Skeletal muscle tissue (tissue), 4 donors: ENCODE results near the gene MGAT4A. TPM values are rescaled to one million over a fixed set of nuclear protein-coding genes. Genes with fewer than 3 reads are reported as not detected.

Experiments
- H3K27ac ChIP-seq: one replicate; pipeline ENCODE4 v1.7.0; 2013; ENCODE audit warnings: mild to moderate bottlenecking, low read depth, low read length, inconsistent platforms
- H3K27me3 ChIP-seq, 3 donors: one replicate each; pipeline ENCODE4 v1.7.0; 2013; ENCODE audit warnings: low read length in 3 of 3; ENCODE audit not compliant: control insufficient read depth in 3 of 3, insufficient read depth in 3 of 3
- H3K36me3 ChIP-seq, 3 donors: one replicate each; pipeline ENCODE4 v1.7.0; 2013; ENCODE audit warnings: low read length in 3 of 3; ENCODE audit not compliant: control insufficient read depth in 3 of 3, insufficient read depth in 3 of 3
- H3K4me1 ChIP-seq, 3 donors: one replicate each; pipeline ENCODE4 v1.7.0; 2013; ENCODE audit warnings: low read length in 3 of 3, mild to moderate bottlenecking in 3 of 3; ENCODE audit not compliant: control insufficient read depth in 3 of 3, insufficient read depth in 3 of 3
- H3K4me3 ChIP-seq, 3 donors: one replicate each; pipeline ENCODE4 v1.7.0; 2013; ENCODE audit warnings: low read length in 3 of 3
- H3K9ac ChIP-seq, 3 donors: one replicate each; pipeline ENCODE4 v1.7.0; 2013; ENCODE audit warnings: low read length in 3 of 3, mild to moderate bottlenecking in 3 of 3, moderate library complexity in 2 of 3, low read depth in 1 of 3
- H3K9me3 ChIP-seq, 3 donors: one replicate each; pipeline ENCODE4 v1.7.0; 2013; ENCODE audit warnings: low read length in 3 of 3; ENCODE audit not compliant: control insufficient read depth in 3 of 3
- total RNA-seq: library from RNA; depleted of rRNA; stranded (reverse); fragments of >200 nt; gene quantifications from one replicate; pipeline ENCODE4 v1.2.3, GENCODE V29; 2014
- donor health status: Osteomylitis.

The MGAT4A gene
- 6.3 TPM for total RNA-seq

- no peaks in the 10 kb centered on the region for H3K9me3 ChIP-seq
- no peaks in the 10 kb centered on the region for H3K36me3 ChIP-seq
- no peaks in the 10 kb centered on the region for H3K27me3 ChIP-seq
- peaks cover 5 to 14% (median 7%) of the 10 kb centered on the region in 3 donors for H3K4me1 ChIP-seq
- peak within 1 kb of the TSS; percentile 78 to 83 (median 82) for H3K4me3 ChIP-seq
- peak within 1 kb of the TSS; percentile 62 for H3K27ac ChIP-seq
- peak within 1 kb of the TSS; percentile 77 to 88 (median 87) for H3K9ac ChIP-seq
Measured at GRCh38 chr2:98731041-98731893, at the start of gene MGAT4A. Gene MGAT4A, minus strand, starts transcription at chr2:98731132. Its CDS starts 4,800 bp downstream, at chr2:98726332.

DNA sequence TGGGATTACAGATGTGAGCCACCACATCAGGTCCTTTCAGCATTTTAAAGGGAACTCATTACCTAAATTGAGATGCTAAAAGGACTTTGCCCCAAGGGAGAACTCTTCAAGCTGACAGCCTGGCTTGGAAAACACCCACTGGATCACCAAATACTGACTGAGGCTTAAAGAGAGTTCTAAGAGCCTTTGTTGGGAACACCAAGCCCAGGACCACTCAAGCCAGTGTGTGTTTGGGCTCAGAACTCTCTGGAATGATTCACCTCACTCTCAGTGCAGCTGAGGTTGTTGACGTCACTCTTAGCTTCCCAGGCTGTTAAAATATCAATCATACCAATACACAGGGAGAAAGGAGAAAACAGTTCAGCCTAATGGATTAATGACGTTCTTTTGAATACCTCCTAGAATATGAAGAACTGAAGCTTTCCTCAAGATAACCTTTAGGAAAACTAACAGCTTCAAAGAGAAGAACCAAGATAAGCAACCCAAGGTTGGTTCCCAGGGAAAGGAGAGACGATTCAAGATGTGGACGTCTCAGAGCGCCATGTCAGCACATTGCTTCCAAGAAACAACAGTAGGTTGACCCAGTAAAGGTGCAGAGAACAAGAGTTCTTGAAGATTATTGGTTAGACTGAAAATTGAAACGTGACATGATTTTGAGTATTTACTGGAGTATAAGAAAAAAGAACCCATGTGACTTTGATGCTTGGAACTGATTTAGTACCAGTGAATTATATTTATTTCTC is 48.0 kb upstream of the MGAT4A start:
- peaks cover 0 to 3% (median under 1%) of the 10 kb centered on the region in 3 donors for H3K27me3 ChIP-seq
- H3K4me1 ChIP-seq = no peaks in the 10 kb centered on the region
- no peak overlapping the region for H3K27ac ChIP-seq
- H3K9me3 ChIP-seq = peaks cover 0 to 5% (median 0%) of the 10 kb centered on the region in 3 donors
- no peak overlapping the region for H3K4me3 ChIP-seq
- H3K9ac ChIP-seq = no peak overlapping the region
- H3K36me3 ChIP-seq = no peaks in the 10 kb centered on the region

GRCh38 chr2:98778151-98778550 is 47.2 kb upstream of the MGAT4A start:
- Histone ChIP-seq H3K9me3 (peaks cover 0 to 5% (median 0%) of the 10 kb centered on the region in 3 donors), H3K4me1 (no peaks in the 10 kb centered on the region), H3K27ac (no peak overlapping the region), H3K36me3 (no peaks in the 10 kb centered on the region), H3K9ac (no peak overlapping the region), H3K4me3 (no peak overlapping the region), H3K27me3 (peaks cover 3 to 7% (median 3%) of the 10 kb centered on the region in 3 donors)

DNA sequence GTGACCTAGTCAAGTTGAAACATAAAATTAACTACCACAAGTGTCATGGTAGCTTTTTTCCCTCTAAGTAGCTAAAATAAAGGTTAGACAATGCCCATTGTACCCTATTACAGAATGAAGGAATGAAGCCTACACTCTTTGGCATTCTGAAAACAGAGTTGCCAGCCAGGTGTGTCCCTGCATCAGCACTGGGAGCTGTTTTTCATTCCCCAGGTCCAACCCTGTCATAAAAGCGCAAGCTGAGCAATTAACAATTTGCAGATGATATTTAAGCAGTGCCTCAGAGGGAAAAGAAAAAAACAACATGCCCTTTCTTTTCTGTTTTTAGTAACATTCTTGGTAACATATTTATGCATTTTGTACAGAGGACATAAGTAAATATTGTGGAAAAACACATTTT is 46.8 kb upstream of the MGAT4A start:
- Histone ChIP-seq H3K4me1 (peaks cover 0 to 2% (median 0%) of the 10 kb centered on the region in 3 donors), H3K27me3 (peaks cover 3 to 7% (median 3%) of the 10 kb centered on the region in 3 donors), H3K4me3 (no peak overlapping the region), H3K9me3 (peaks cover 0 to 5% (median 0%) of the 10 kb centered on the region in 3 donors), H3K9ac (no peak overlapping the region), H3K27ac (no peak overlapping the region), H3K36me3 (no peaks in the 10 kb centered on the region)

DNA sequence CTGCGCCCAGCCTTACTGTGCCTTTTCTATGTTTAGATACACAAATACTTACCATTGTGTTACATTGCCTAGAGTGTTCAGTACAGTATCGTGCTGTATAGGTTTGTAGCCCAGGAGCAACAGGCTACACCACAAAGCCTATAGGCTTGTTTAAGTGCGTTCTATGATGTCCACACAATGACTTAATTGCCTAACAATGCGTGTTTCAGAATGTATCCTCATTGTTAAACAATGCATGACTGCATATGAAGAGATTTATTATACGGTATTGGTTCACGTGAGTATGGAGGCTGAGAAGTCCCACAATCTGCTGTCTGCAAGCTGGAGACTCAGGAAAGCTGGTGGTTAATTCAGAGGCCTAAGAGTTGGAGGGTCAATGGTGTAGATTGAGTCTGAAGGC is 46.1 kb upstream of the MGAT4A start:
- Histone ChIP-seq H3K27ac (no peak overlapping the region), H3K4me3 (no peak overlapping the region), H3K4me1 (peaks cover 0 to 3% (median 0%) of the 10 kb centered on the region in 3 donors), H3K36me3 (no peaks in the 10 kb centered on the region), H3K9me3 (peaks cover 0 to 5% (median 0%) of the 10 kb centered on the region in 3 donors), H3K27me3 (peaks cover 3 to 7% (median 7%) of the 10 kb centered on the region in 3 donors), H3K9ac (no peak overlapping the region)

- Histone ChIP-seq H3K27me3 (peaks cover 3 to 10% (median 7%) of the 10 kb centered on the region in 3 donors), H3K9ac (no peak overlapping the region), H3K9me3 (peaks cover 0 to under 1% (median 0%) of the 10 kb centered on the region in 3 donors), H3K4me1 (peaks cover 0 to 3% (median 2%) of the 10 kb centered on the region in 3 donors), H3K36me3 (no peaks in the 10 kb centered on the region), H3K4me3 (no peak overlapping the region), H3K27ac (no peak overlapping the region)
Measured at GRCh38 chr2:98776136-98776535, 45.2 kb upstream of the MGAT4A start.

- H3K9me3 ChIP-seq = no peaks in the 10 kb centered on the region
- peaks cover 3 to 10% (median 7%) of the 10 kb centered on the region in 3 donors for H3K27me3 ChIP-seq
- H3K4me1 ChIP-seq = peaks cover 0 to 3% (median 2%) of the 10 kb centered on the region in 3 donors
- H3K36me3 ChIP-seq = no peaks in the 10 kb centered on the region
- no peak overlapping the region for H3K4me3 ChIP-seq
- no peak overlapping the region for H3K9ac ChIP-seq
- H3K27ac ChIP-seq = no peak overlapping the region
Measured at GRCh38 chr2:98775146-98775986, 44.4 kb upstream of the MGAT4A start.

DNA sequence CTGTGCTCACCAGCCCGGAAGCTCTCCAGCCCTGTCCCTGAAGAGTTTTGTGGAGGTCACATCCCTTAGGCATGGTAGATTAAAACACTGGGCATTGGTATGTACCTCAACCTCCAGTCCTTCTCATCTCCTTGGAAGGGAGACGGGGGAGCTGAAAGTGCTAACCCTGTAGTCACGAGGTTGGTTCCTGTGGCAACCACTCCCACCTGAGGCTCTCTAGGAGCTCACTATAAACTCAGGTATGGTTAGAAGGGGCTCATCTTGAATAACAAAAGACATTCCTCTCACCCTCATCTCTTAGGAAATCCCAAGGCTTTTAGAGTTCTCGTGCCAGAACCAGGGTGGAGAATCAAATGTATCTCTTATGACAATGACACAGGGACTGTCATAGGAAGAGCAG is 43.0 kb upstream of the MGAT4A start:
- Histone ChIP-seq H3K27ac (no peak overlapping the region), H3K4me3 (no peak overlapping the region), H3K9me3 (no peaks in the 10 kb centered on the region), H3K9ac (no peak overlapping the region), H3K36me3 (no peaks in the 10 kb centered on the region), H3K4me1 (peaks cover 0 to 3% (median 2%) of the 10 kb centered on the region in 3 donors), H3K27me3 (peaks cover 3 to 10% (median 7%) of the 10 kb centered on the region in 3 donors)

DNA sequence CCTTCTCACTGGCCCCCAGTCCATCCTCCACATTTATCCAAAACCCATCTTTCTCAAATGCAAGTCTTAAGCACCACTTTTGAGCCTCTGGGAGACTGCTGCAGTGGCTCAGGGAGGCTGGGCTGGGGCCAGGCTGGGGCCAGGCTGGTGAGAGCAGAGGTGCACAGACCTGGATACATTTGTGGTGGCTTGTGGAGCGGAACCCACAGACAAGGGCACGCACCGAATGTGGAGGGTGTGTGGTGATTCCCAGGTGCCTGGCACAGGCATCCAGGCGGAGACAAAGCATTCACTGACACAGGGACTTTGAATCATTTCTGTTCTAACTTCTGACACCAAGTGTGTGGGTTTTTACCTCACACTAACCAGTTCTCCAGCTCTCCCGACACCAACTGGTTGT is 42.2 kb upstream of the MGAT4A start:
- H3K4me3 ChIP-seq = no peak overlapping the region
- peaks cover 0 to 3% (median 2%) of the 10 kb centered on the region in 3 donors for H3K4me1 ChIP-seq
- H3K9ac ChIP-seq = no peak overlapping the region
- H3K9me3 ChIP-seq = no peaks in the 10 kb centered on the region
- H3K27me3 ChIP-seq = peaks cover 3 to 10% (median 7%) of the 10 kb centered on the region in 3 donors
- H3K36me3 ChIP-seq = no peaks in the 10 kb centered on the region
- no peak overlapping the region for H3K27ac ChIP-seq
